ENCODE results near the gene INPP5D.

- TF ChIP-seq, protein P1, sequence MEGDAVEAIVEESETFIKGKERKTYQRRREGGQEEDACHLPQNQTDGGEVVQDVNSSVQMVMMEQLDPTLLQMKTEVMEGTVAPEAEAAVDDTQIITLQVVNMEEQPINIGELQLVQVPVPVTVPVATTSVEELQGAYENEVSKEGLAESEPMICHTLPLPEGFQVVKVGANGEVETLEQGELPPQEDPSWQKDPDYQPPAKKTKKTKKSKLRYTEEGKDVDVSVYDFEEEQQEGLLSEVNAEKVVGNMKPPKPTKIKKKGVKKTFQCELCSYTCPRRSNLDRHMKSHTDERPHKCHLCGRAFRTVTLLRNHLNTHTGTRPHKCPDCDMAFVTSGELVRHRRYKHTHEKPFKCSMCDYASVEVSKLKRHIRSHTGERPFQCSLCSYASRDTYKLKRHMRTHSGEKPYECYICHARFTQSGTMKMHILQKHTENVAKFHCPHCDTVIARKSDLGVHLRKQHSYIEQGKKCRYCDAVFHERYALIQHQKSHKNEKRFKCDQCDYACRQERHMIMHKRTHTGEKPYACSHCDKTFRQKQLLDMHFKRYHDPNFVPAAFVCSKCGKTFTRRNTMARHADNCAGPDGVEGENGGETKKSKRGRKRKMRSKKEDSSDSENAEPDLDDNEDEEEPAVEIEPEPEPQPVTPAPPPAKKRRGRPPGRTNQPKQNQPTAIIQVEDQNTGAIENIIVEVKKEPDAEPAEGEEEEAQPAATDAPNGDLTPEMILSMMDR (IDR thresholded peaks at IDR 0.05), result no peak
- TF ChIP-seq POLR2A (IDR thresholded peaks at IDR 0.05), result no peak
Observed at GRCh38 chr2:233203060-233203459, 142.9 kb downstream of the INPP5D start.
